NCI-H2107 treated with DMSO at 0.1 percent for 48 hours (cell line): Measurements from ENCODE around the gene KIAA1328.

Experiments used
- DNase-seq: peaks from one replicate; lab custom pipeline; 2025; ENCODE audit not compliant: unreplicated experiment; lab: John Stamatoyannopoulos, UW

Gene KIAA1328

DNA sequence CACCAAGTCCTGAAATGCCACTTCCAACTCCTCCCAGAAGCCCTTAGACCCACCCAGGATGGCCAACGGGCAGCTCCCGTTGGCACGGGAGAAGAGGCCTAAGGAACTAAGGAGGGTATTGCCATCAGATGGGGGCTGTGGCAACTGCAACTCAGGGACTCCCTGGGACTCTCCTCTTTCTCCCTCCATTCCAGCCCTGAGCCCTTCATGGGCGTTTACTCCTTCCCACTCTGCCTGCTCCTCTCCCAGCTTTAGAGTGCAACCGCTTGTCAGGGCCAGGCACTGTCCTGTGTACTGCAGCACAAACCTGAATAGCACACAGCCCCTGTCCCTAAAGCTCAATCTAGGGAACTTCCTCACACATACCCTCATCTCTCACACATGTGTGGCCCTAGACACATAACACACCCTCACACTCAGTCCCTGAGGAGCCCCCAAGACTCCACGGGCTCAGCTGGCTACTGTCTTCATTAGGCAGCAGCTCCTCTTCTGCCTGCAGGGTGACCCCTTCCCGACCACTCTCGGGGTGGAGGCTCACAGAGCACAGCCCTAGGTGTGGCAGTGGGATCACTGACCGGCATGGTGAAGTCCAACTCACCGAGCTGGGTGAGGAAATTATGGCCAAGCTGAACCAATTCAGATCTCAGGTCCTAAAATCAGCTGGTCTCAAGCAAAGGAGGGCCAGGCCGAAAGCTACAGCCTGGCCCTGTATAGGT lies 420.4 kb downstream of the KIAA1328 start:
- no peak for DNase-seq

DNA sequence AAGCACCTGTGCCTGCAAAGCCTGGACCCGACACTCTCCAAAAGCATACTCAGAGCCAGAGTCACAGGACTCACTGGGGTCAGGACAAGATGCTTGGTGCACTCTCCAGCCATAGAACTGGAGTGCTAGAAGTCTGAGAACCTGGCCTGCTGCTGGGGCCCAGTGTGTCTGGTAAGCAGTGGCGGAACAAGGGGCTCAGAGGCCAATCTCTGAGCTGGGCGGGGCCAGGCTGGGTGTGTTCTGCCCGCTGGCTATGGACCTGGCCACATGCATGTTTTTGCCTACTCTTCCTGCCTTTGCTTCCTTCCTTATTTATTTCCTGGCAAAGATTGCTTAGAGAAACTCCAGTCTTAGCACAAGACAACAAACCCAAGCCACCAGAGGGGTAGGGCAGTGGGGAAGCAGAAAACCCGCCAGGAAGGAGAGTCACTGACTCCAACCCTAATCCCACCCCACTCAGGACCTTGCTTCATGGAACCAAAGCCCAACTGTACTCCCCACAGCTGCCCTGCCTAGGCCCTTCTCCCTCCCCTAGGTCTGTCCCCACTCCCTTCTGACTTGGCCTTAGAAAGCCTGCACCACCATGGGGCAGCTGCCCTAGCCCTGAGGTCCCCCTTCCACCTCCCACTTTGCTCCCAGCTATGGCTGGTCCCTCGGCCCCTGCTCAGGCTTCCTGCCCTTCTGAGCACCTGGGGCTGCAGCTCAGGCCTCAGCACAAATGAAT lies 421.1 kb downstream of the KIAA1328 start:
- DNase-seq = no peak

DNA sequence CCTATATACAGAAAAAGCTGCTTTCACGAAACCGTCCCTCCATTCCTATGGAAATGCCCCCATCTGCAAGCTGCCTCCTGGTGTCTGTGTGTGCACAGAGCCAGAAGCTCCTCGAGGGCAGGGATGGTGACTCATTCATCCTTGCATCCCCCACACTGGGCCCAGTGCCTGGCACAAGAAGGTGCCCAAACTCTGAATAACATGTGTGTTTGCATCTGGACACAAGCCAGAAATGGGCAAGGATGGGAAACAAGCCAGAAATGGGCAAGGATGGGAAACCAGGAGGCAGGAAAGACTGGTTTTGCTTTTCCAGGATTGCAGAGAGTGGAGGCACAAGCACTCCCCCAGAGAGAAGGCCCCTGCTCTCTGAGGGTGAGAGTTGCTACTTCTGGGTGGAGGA lies 422.8 kb downstream of the KIAA1328 start:
- no peak for DNase-seq

DNA sequence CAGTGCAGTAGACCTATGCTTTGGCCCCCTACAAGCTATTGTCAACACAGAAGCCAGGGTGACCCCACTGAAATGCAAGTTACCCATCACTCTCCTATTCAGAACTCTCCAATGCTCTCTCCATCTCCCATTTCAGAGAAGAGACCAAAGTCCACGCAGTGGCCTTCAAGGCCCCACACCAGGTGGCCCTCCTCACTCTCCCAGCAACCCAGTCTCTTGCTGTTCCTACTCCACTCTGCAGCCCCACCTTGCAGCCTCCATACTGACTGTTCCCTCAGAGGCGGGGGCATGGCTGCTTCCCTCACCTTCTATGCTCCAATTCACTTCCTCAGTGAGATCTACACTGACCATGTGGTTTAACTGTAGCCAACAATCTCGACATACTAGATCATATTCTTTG lies 423.4 kb downstream of the KIAA1328 start:
- no peak for DNase-seq

DNA sequence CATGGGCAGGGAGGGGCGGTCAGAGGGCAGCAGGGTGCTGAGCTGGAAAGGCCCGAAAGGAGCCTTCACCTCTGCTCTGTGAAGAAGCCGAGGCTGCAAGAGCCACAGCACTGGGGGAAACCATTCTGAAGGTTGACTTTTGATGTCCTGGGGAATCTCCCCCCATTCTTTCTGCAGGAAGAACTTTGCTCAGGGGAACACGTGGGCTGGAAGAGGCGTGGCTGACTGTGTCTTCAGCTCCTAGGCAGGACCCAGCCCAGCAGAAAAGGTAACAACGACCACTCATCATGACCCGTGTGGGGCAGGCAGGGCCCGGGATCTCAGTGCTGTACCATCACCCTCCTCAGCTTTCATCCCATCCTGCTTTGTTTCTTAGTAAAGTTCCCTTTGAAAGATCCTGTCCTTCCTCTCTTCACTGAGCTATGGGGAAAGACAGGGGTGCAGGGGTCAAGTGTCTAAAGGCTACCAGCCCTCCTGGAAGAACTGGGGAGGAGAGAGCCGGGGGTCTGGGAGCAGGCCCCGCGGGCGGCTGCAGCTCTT lies 424.0 kb downstream of the KIAA1328 start:
- DNase-seq = no peak

DNA sequence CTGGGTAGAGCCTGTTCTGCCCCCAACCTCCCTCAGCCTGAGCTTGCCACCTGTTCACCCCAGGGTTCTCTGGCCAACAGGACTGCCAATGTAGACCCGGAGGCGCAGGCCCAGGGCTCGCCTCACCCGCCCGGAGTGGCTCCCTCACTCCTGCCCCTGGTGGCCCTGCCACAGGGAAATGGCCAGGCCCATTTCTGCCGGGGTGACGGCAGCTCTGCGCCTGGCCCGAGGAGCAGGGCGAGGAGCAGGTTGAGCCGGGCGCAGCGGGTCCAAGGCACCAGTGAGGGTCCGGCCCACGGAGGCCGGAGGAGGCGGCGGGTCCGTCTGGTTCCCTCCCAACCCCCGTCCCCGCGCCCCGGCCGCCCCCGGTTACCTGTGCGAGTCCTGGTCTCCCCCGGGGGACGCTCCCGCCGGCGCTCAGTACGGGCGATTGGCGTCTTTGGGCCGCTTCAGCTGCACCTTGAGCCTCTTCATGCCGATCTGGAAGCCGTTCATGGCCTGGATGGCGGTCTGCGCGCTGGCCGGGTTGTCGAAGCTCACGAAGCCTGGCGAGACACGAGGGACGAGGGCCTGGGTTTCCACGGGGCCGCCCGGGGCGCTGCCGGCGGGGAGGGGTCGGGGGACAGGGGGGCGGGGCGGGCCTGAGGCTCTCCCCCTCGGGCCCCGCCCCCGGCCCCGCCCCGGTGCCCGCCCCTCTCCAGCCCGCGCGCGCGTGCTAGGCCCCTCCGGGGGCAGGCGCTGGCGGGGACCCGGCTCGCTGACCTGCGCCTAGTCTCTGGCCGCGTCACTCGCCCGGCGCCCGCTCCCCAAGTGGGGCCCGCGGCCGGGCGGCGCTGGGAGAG lies 424.7 kb downstream of the KIAA1328 start:
- no peak for DNase-seq

DNA sequence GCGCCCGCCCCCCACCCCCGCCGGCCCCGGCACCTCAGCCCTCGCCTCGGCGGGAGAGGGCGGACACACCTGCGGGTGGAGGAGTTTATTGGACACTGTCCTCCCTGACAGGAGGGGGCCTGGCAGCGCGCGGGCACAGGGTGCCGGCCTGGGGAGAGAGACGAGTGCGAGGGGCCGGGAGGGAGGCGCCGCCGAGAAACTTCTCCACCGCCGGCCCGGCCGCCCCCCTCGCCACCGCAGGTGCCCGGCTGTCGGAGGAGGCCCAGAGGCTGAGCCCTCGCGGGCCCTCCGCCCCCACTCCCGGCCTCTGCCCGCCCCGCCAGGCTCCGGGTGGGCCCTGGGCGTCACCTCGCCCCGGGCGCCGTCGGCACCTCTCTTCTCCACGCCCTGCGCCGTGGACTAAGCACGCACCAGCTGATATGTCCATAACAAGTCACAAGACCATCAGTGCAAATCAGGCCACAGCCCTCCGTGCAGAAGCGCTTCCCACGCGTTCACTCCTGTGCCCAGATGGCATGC lies 425.4 kb downstream of the KIAA1328 start:
- no peak for DNase-seq

DNA sequence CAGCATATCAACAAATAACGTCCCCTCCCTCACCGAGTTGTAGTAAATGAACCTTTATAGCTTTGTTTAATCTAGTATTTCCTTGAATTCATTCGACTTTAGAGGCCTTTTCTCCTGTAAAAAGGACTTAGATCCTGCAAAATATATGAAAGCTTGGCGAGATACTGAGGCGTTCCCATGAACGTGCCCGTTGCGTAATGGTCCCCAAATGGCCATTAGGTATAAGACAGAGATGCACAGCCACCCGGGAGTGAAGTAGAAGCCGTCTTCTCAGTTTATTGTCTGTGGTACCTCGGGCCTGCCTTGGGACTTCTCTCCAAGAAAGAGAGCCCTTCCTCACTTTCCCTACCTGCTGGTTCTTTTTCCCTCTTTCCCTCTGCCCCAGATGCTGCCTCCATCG lies 426.0 kb downstream of the KIAA1328 start:
- no peak for DNase-seq

DNA sequence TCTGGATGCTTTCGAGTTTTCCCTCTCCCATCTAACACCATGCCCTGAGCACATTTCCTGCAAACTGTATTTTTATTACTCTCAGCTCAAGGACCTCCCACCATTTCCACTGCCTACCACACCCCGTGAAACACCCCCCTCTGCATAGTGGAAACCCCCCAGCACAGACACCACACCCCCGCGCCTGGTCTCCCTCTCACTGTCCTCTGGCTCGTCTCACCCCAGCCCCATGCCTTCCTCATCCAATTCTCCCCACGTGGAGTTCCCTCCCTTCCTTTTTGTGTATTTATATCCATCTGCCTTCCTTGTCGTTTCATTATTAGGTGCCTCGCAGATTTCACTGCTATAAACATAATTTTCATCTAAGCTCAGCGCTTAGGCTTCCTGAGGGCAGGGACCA lies 429.2 kb downstream of the KIAA1328 start:
- DNase-seq = no peak

DNA sequence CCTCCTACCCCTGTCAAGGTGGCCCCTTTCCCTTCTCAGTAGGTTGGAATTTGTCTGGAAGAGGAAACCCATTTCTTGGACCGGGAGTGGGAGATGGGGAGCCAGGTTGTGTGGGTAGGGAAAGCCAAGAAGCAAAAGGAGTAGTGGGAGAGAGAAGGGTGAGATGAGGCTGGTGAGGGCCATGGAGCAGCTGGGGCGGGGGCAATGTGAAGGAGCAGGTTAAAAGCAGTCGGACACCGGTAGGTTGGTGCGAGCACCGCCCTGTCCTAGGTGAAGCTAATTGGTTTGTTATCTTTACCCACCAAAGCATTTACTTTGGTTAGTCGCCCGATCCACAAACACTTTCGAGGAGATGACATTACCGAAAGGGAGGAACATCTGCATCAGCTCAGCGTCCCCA lies 429.9 kb downstream of the KIAA1328 start:
- DNase-seq = no peak

DNA sequence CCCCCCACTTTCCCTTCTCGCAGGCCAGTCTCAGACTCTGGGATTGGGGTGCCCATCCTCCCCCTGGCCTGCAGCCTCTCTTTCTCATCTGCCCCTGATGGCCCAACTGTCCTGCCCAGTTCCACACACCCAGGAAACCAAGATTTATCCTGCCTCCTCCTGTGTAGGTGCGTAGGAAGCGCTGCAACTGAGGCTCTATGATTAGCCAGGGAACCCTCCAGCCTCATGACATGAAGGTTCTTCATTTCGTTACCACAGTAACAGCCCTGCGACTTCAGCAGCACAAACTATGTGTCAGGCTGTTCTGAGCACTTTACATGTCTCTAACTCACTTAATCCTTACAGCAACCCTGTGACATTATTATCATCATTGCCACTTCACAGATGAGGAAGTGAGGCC lies 430.8 kb downstream of the KIAA1328 start:
- no peak for DNase-seq

DNA sequence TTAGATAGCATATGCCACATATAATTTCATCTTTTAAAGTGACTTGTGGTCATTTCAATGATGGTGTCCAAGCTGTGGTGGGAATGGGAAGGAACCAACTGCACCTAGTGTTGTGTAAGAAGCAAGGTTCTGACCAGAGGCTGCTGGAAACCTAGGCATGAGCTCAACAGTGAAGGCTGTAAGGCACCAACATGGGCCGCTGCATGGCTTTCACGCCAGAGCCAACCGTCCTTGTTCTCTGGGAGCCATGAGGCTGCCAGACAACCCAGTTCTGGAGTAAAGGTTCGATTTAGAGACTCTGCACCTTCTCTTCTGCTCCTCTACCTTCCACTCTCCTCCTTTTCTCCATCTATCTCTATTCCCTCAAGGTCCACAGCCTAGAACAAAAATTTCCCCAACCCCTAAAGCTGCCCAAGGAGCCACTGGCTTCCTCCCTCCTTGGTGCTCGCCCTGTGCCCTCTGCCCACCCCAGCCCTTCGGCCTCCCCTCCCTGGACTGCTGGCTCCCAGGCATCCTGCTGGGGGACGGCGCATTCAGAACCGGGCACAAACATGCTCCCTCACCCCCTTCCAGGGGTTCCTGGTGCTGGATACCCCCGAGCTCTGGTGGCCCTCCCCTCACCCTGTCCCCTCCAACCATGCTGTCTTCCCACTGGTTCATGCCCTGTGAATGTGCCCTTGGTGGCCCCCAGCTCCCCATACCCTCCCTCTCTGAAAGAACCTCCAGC lies 431.6 kb downstream of the KIAA1328 start:
- no peak for DNase-seq

DNA sequence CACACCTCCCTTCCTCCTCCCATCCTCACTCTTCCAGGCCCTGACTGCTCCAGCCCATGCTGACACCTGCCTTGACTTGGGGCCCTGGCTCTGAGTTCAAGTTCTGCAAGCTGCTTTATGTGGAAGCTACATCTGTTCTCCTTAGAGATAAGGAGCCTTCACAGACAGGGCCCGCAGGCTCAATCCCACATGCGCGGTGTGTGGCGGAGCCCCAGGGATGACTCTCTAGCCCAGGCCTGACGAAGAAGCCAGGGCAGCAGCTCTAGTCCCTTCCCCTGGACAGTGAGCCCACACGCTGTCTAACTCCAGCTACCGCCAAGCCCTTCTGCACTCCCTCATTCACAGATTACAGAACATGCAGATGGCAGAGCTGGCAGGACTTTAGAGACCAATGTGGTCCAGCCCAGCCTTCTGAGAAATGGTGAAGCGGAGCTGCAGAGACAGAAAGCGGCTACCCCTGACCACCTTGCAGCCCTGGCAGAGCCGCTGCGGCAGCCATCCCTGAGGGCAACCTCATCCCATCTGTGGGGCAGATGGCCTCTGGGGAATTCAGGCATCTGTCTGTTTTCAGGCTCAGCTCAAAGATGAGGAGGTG lies 432.4 kb downstream of the KIAA1328 start:
- no peak for DNase-seq

DNA sequence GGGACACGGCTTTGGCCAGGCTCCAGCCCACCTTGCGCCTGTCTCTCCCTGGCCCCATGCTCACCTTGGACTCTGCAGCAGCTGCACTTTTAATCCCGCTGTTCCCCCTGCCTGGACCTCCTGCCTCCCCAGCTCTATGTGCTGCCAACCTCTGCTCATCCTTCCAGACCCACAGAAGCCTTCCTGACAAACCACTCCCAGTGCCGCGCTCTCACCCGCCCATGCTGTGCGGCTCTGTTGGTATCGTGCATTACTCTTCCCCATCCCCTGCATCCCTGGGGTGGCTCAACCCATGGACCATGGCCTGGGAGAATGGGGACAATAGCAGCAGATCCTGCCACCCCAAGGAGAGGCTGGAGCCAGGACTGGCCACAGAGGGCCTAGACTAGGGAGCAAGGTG lies 433.1 kb downstream of the KIAA1328 start:
- no peak for DNase-seq

DNA sequence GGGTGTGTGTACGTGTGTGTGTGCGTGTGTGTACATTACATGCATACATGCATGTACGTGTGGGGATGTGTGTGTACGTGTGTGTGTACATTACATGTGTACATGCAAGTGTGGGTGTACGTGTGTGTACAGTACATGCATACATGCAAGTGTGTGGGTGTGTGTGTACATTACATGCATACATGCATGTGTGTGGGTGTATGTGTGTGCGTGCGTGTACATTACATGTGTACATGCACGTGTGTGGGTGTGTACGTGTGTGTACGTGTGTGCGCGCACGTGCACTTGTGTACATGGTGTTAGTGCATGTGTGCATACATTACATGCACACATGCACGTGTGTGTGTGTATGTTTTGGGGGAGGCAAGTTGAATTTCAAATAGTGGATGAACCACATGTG lies 436.0 kb downstream of the KIAA1328 start:
- DNase-seq = no peak

DNA sequence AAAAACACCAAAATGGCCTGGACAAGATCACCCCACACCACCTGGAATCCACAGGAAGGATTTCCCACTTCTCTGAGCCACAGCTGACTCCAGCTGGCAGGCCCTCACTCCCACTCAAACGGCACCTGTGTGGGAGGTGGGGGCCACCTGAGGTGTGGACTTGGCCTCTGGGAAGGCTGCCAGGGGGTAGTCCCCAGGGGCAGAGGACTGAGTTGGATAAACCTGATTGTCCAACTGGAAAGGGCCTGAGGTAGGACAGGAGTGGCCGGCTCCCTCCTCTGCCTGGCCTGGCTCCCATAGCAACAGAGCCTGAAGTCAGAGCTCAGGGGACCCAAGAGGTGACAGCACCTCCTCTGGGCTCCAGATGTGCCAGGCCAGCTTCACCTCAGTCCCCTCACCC lies 436.5 kb downstream of the KIAA1328 start:
- no peak for DNase-seq

DNA sequence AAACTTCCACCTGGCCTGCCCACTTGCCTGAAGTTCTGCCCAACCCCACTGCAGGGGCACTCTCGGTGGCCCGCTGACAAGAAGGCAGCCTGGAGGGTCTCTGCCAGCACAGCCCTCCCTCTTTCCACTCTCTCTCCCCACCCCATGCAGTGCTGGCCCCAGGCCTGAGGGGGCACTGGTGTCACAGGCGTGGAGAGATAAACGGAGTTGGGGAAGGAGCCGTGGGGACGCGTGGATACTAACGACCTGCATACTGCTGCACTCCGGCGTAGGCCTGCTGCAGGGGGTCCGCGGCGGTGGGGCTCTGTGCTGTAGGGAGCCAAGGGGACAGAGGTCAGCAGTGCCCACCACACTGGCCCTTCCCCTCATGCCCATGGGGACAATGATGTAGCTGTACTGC lies 437.4 kb downstream of the KIAA1328 start:
- DNase-seq = no peak

DNA sequence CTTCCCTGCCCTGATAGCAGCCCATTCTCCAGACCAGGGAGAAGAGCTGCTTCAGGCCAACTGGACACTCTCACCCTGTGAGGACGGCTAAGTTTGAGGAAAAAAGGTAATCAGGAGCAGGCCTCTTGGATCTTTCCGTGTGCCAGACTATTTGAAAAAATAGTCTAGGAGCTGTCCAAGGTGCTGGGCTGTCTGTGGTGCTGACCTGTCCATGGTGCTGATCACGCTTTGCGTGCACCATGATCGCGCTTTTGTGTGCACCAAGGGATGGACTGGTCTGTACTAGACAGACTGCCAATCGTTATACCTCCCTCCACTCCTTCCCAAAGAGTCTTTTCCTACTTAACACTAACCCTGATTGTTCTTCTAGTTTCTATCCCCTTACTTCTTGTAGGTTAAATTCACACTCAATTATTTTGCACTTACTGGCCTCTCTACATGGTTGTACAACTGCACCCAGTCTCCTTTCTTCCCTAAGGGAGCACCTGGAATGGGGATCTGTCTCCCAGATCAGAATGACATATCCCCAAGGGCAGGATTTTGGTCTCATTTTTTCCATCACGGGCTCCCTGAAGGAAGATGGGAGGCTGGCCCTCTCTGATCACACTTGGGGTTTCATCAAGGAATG lies 441.2 kb downstream of the KIAA1328 start:
- DNase-seq = no peak

DNA sequence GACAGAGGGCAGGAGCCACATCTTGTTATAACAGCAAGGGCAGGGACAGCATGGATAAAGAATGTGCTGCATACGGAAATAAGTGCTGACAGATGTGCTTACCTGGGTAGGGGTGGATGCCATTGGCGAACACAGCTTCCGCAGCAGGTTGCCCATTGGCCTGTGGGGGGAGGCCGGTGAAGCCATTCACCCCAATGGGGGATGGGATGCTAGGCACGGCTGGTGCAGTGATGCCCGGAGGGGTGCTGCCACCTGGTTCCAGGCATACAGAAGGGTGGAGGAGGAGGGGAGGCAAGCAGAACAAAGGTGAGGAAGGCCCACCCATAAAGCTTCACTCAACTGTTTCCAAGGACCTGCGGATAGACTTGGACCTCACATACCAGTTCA lies 441.7 kb downstream of the KIAA1328 start:
- no peak for DNase-seq

DNA sequence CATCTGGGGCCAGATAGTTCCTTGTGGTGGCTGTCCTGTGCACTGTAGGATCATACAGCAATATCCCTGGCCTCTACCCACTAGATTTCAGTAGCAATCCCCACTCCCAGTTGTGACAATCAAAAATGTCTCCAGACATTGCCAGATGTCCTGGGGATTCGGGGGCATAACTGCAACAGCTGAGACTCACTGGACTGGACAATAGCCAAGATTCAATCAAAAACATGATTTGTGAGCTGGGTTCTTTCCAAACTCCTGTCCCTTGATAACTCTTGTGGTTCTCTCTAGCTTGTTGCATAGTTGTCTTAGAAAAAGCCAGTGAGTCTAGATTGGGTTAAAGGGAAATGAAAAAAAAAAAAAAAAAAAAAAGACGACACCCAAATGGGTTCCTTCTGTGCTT lies 443.3 kb downstream of the KIAA1328 start:
- DNase-seq = no peak
